ENCODE results near the gene S100P. TPM values are rescaled to one million over a fixed set of nuclear protein-coding genes. Genes with fewer than 3 reads are reported as not detected.

Gene S100P
- total RNA-seq, 1 experiment from 2014 or later = 0.45 TPM

DNA sequence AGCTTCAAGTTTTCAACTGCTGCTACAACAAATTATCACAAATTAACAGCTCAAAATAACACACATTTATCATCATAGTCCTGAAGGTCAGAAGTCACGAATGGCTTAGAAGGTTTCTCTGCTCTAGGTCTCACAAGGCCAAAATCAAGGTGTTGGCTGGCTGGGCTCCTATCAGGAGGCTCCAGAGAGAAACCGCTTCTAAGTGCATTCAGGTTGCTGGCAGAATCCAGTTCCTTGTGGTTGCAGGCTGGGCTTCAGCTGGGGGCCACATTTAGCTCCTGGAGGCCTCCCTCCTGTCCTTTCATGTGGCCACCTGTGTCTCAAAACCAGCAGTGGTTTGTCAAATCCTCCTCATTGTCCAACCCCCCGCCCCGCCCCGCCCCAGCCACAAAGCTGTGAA lies 37.8 kb upstream of the S100P start:
- no peaks in the 10 kb centered on the region for H3K9me3 ChIP-seq (ENCODE audit: low read depth, low read length, poor library complexity, severe bottlenecking)
- ChIA-PET POLR2A (ENCODE audit: low non-redundant PET) (no interaction called here), CTCF (interaction anchor here (0.6 kb wide), 1 partner anchor 9 kb away, joined by 5 read pairs; no protein-coding TSS in a partner anchor)
- H3K27me3 ChIP-seq (replicated peaks; ENCODE audit: insufficient read depth, low read depth, low read length, poor library complexity) = no peaks in the 10 kb centered on the region
- DNase-seq (ENCODE audit: low spot score) = no peak
- H3K4me1 ChIP-seq (ENCODE audit: insufficient read depth, low read length, poor library complexity, severe bottlenecking) = no peaks in the 10 kb centered on the region
- BruUV-seq (replicated peaks) = no TSS peak
- no peak overlapping the region for H3K27ac ChIP-seq (ENCODE audit: low read depth, low read length, poor library complexity, severe bottlenecking)
- TF ChIP-seq, protein P1, sequence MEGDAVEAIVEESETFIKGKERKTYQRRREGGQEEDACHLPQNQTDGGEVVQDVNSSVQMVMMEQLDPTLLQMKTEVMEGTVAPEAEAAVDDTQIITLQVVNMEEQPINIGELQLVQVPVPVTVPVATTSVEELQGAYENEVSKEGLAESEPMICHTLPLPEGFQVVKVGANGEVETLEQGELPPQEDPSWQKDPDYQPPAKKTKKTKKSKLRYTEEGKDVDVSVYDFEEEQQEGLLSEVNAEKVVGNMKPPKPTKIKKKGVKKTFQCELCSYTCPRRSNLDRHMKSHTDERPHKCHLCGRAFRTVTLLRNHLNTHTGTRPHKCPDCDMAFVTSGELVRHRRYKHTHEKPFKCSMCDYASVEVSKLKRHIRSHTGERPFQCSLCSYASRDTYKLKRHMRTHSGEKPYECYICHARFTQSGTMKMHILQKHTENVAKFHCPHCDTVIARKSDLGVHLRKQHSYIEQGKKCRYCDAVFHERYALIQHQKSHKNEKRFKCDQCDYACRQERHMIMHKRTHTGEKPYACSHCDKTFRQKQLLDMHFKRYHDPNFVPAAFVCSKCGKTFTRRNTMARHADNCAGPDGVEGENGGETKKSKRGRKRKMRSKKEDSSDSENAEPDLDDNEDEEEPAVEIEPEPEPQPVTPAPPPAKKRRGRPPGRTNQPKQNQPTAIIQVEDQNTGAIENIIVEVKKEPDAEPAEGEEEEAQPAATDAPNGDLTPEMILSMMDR (conservative IDR thresholded peaks at IDR 0.05; ENCODE audit: low read depth, low read length) = no peak
- TF ChIP-seq EZH2 (IDR thresholded peaks at IDR 0.05; ENCODE audit: borderline replicate concordance, low read depth, low read length, poor library complexity, severe bottlenecking) = no peak
- intact Hi-C loops (cut with micrococcal nuclease; ENCODE audit: unreplicated experiment) = no loop called here
- H3K36me3 ChIP-seq (ENCODE audit: insufficient read depth, low read length, poor library complexity, severe bottlenecking) = no peaks in the 10 kb centered on the region
- H3K4me3 ChIP-seq (ENCODE audit: low read depth, low read length, poor library complexity, severe bottlenecking) = no peak overlapping the region

DNA sequence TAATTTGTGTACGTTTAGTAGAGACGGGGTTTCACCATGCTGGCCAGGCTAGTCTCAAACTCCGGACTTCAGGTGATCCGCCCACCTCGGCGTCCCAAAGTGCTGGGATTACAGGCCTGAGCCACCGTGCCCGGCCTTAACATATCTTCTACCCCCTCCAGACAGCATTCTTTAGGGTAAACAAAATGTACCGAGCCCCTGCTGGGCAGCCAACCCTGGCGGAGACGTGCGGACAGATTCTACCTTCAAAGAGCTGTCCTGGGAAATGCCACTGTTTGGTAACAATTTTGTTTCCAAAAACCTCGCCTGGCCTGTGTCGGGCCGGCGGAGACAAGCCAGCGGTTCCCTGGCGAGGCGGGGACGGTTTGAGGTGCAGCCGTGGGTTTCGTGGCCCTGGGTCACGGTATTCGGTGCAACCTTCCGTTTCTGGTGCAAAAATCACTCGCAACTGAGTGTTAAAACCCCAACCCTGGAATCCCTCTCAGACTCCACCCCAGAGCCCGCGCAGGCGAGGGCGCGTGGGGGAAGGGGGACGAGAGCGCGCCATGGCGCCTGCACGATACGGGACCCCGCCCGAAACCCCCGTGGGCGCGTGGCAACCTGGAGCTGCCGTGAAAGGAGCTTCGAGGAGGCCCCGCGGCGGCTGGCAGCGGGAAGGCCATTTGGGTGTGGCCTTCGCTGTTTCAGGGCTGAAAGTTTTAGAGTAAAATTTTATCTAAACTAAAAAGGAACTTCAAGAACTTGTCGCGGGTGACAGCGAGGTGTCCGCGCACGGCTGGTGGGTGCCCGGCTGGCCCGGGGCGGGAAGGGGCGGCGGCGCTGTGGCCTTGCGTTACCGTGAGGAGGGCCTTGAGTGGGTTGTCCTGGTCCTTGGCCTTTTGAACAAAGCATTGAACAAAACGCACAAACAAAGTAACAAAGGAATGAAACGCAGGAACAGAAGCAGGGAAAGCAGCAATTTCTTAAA lies 36.2 kb upstream of the S100P start:
- Histone ChIP-seq H3K4me3 (ENCODE audit: low read depth, low read length, poor library complexity, severe bottlenecking) (no peak overlapping the region), H3K4me1 (ENCODE audit: insufficient read depth, low read length, poor library complexity, severe bottlenecking) (no peaks in the 10 kb centered on the region), H3K27ac (ENCODE audit: low read depth, low read length, poor library complexity, severe bottlenecking) (no peak overlapping the region), H3K36me3 (ENCODE audit: insufficient read depth, low read length, poor library complexity, severe bottlenecking) (no peaks in the 10 kb centered on the region), H3K27me3 (replicated peaks; ENCODE audit: insufficient read depth, low read depth, low read length, poor library complexity) (no peaks in the 10 kb centered on the region), H3K9me3 (ENCODE audit: low read depth, low read length, poor library complexity, severe bottlenecking) (no peaks in the 10 kb centered on the region)
- BruUV-seq (replicated peaks) = no TSS peak
- TF ChIP-seq, protein P1 (conservative IDR thresholded peaks at IDR 0.05; ENCODE audit: low read depth, low read length) = no peak
- TF ChIP-seq EZH2 (IDR thresholded peaks at IDR 0.05; ENCODE audit: borderline replicate concordance, low read depth, low read length, poor library complexity, severe bottlenecking) = no peak
- ChIA-PET POLR2A (ENCODE audit: low non-redundant PET) (no interaction called here), CTCF (no interaction called here)
- intact Hi-C loops (cut with micrococcal nuclease; ENCODE audit: unreplicated experiment) = no loop called here
- no peak for DNase-seq (ENCODE audit: low spot score)

- no peak for DNase-seq (ENCODE audit: low spot score)
- no peaks in the 10 kb centered on the region for H3K36me3 ChIP-seq (ENCODE audit: insufficient read depth, low read length, poor library complexity, severe bottlenecking)
- no peaks in the 10 kb centered on the region for H3K9me3 ChIP-seq (ENCODE audit: low read depth, low read length, poor library complexity, severe bottlenecking)
- CTCF ChIA-PET = no interaction called here
- no peak overlapping the region for H3K27ac ChIP-seq (ENCODE audit: low read depth, low read length, poor library complexity, severe bottlenecking)
- H3K27me3 ChIP-seq (replicated peaks; ENCODE audit: insufficient read depth, low read depth, low read length, poor library complexity) = peaks cover 3% of the 10 kb centered on the region
- intact Hi-C loops (cut with micrococcal nuclease; ENCODE audit: unreplicated experiment) = no loop called here
- POLR2A ChIA-PET (ENCODE audit: low non-redundant PET) = interaction anchor here (0.7 kb wide), 1 partner anchor 24 kb away, joined by 3 read pairs; no protein-coding TSS in a partner anchor
- TF ChIP-seq, protein P1 (conservative IDR thresholded peaks at IDR 0.05; ENCODE audit: low read depth, low read length) = no peak
- TF ChIP-seq EZH2 (IDR thresholded peaks at IDR 0.05; ENCODE audit: borderline replicate concordance, low read depth, low read length, poor library complexity, severe bottlenecking) = no peak
- BruUV-seq (replicated peaks) = no TSS peak
- no peak overlapping the region for H3K4me3 ChIP-seq (ENCODE audit: low read depth, low read length, poor library complexity, severe bottlenecking)
- H3K4me1 ChIP-seq (ENCODE audit: insufficient read depth, low read length, poor library complexity, severe bottlenecking) = no peaks in the 10 kb centered on the region
Observed at GRCh38 chr4:6658209-6658595, 35.5 kb upstream of the S100P start.

Data from A673 (cell line).